Activated naive CD4-positive, alpha-beta T cell treated with anti-CD3 and anti-CD28 coated beads, Interleukin-2, amount 50 U/mL, for 24 hours (primary cell): ENCODE results near the gene SERPINA6.
"Not testable (repeated sequence)": the region's sequence is repeated elsewhere in the genome, so short reads cannot be mapped to it uniquely, and the experiment has no call there.

Source experiments
- H3K27ac Mint-ChIP-seq: one replicate; pipeline ENCODE4 v1.8.0; 2021; ENCODE audit warnings: mild to moderate bottlenecking, mixed read lengths
- H3K27me3 Mint-ChIP-seq: one replicate; pipeline ENCODE4 v1.8.0; 2021; ENCODE audit warnings: mixed read lengths
- H3K36me3 Mint-ChIP-seq: one replicate; pipeline ENCODE4 v1.8.0; 2021; ENCODE audit warnings: mixed read lengths
- H3K4me1 Mint-ChIP-seq: one replicate; pipeline ENCODE4 v1.8.0; 2021; ENCODE audit warnings: mixed read lengths
- H3K4me3 Mint-ChIP-seq: one replicate; pipeline ENCODE4 v1.8.0; 2021; ENCODE audit warnings: mild to moderate bottlenecking, mixed read lengths
- H3K9me3 Mint-ChIP-seq: one replicate; pipeline ENCODE4 v1.8.0; 2021; ENCODE audit warnings: mixed read lengths

The SERPINA6 gene

DNA sequence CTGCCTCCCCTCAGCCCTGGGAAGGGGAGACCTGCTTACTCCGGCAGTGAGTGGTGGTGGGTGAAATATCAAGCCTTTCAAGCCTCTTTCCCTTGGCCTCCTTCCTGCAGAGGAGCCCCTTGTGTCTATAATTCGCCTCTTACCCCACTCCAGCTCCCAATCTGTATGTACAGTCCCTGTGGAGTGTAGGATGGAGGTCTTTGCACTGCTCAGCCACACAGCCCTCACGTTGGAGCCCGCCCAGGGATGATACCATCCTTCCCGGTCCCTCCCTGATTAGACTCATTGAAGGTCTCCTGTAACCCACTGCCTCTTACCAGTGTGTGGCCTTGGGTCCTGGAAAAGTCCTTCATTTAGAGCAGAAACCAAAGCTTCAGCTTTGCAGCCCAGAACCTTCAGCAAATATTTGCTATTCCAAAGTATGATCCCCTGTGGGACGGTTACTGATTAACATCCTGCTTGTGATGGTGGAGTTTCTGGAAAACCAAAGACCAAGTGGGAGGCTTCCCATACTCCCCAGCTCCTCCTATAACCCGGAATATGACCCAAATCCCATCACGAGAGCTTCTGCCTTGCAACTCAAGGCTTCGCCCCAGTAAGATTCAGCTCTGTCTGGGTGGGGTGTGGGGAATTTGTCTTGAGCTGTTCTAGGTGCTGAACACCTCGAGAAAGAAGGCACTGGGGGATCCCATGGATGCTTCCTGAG lies 30.1 kb downstream of the SERPINA6 start, which contains the start of gene SERPINA10:
SERPINA10 (minus strand) TSS at position 397 of the 706 bp plus-strand sequence. CDS start 2,675 bp downstream, outside the sequence.
- H3K27ac Mint-ChIP-seq: no peak within 1 kb of the TSS
- H3K36me3 Mint-ChIP-seq: no peaks in the 10 kb centered on the region

DNA sequence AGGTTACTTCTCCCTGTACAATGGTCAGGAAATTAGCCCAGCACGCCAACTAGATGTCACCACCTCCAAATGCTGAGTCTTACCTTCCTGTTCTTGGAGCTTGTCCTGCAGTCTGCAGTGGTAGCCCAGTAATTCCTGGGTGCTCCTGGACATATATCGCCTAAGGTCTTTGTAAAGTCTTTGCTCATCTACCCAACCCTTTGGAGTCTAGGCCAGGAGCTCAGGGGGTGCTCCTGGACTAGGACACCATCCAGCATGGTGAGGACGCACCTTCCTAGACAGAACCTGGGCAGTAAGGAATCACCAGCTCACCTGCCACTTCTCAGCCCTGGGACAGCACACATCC lies 30.6 kb downstream of the SERPINA6 start:
- no peaks in the 10 kb centered on the region for H3K4me1 Mint-ChIP-seq
- no peak overlapping the region for H3K27ac Mint-ChIP-seq
- peaks cover 2% of the 10 kb centered on the region for H3K27me3 Mint-ChIP-seq
- H3K4me3 Mint-ChIP-seq: no peak overlapping the region
- H3K9me3 Mint-ChIP-seq: no peaks in the 10 kb centered on the region
- no peaks in the 10 kb centered on the region for H3K36me3 Mint-ChIP-seq

More for the DNA sequence above, 30.1 kb downstream of the SERPINA6 start, which contains the start of gene SERPINA10:
- no peak within 1 kb of the TSS for H3K4me3 Mint-ChIP-seq
- no peaks in the 10 kb centered on the region for H3K9me3 Mint-ChIP-seq
- H3K27me3 Mint-ChIP-seq: peaks cover 3% of the 10 kb centered on the region
- H3K4me1 Mint-ChIP-seq: no peaks in the 10 kb centered on the region

DNA sequence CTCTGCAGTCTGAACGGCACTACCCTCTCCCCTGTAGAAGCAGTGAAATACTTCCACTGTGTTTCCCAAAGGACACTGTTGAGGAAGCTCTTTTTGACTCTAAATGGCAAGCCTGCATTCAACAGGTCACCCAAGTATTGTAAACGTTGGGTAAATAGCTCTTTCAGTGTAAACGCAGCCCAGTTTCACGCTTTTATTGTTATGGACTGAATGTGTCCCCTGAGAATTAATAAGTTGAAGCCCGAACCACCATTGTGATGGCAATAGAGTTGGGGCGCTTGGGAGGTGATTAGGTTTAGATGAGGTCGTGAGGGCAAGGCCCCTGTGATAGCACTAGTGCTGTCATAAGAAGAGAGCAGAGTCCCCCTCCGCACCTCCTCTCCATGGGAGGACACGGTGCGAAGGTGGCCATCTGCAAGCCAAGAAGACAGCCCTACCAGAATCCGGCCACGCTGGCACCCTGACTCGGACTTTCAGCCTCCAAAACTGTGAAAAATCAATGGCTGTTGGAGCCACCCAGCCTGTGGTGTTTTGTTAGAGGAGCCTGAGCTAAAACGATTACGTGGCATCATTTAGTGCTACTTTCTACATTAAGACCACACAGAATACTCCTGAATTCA lies 31.1 kb downstream of the SERPINA6 start:
- no peaks in the 10 kb centered on the region for H3K4me1 Mint-ChIP-seq
- no peaks in the 10 kb centered on the region for H3K9me3 Mint-ChIP-seq
- no peaks in the 10 kb centered on the region for H3K36me3 Mint-ChIP-seq
- H3K27me3 Mint-ChIP-seq: peaks cover 1% of the 10 kb centered on the region
- H3K4me3 Mint-ChIP-seq: no peak overlapping the region
- H3K27ac Mint-ChIP-seq: no peak overlapping the region

DNA sequence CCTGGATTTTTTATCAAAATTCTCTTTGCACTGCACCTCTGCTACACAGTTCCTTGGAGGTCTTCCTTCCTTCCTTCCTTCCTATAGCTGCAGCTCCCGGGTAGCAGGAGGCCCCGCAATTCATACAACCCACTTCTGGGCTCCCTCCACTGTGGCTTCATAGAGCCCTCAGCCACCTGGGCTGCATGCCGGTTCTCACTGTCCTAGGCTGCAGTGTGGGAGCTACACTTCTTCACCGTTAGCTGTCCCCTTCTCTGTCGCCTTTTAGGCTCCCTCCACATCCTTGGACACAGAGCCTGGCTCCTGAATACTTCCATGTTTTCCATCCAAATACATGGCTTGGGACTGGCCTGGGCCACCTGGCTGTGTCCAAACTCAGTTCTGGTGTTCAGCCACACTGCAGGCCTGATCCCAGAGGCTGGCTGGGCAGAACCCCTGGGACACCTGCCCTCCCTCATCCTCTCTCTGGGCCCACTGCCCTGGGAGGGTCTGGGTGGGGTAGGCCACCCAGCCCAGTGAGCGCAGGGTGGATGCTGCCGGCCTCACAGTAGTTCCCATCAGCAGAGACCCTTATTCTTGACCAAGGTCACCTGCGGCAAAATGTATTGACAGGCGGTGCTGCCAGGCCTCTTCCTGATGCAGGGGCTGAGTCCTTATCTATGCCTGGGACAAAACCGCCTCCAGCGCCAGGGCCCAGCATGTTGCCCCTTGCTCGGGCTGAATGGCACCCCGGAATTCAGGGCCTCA lies 31.8 kb downstream of the SERPINA6 start:
- Mint-ChIP-seq H3K4me3 (no peak overlapping the region), H3K27ac (no peak overlapping the region)

DNA sequence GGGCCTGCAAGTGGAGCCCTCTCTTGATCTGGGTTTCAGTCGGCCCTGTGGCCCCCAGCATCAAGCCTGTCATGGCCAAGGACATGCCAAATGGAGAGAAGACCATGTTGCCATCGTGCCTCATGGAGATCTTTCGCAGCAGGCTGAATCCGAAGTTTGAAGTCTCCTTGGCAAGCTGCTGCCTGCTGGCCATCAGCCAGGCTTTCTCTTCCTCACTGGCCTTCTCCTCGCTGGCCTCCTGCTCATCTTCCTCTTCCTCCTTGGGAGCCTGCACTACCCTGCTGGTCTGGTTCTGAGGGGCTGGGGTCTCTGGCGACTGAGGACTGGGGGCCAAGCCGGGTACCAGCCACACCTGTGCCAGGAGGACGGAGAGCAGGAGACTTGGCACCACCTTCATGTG lies 32.9 kb downstream of the SERPINA6 start:
- Mint-ChIP-seq H3K27ac (no peak overlapping the region), H3K4me3 (no peak overlapping the region), H3K4me1 (no peaks in the 10 kb centered on the region), H3K36me3 (no peaks in the 10 kb centered on the region), H3K9me3 (no peaks in the 10 kb centered on the region), H3K27me3 (peaks cover 1% of the 10 kb centered on the region)

More for the DNA sequence above, 31.8 kb downstream of the SERPINA6 start:
- Mint-ChIP-seq H3K4me1 (no peaks in the 10 kb centered on the region), H3K9me3 (no peaks in the 10 kb centered on the region), H3K27me3 (peaks cover 1% of the 10 kb centered on the region), H3K36me3 (no peaks in the 10 kb centered on the region)

DNA sequence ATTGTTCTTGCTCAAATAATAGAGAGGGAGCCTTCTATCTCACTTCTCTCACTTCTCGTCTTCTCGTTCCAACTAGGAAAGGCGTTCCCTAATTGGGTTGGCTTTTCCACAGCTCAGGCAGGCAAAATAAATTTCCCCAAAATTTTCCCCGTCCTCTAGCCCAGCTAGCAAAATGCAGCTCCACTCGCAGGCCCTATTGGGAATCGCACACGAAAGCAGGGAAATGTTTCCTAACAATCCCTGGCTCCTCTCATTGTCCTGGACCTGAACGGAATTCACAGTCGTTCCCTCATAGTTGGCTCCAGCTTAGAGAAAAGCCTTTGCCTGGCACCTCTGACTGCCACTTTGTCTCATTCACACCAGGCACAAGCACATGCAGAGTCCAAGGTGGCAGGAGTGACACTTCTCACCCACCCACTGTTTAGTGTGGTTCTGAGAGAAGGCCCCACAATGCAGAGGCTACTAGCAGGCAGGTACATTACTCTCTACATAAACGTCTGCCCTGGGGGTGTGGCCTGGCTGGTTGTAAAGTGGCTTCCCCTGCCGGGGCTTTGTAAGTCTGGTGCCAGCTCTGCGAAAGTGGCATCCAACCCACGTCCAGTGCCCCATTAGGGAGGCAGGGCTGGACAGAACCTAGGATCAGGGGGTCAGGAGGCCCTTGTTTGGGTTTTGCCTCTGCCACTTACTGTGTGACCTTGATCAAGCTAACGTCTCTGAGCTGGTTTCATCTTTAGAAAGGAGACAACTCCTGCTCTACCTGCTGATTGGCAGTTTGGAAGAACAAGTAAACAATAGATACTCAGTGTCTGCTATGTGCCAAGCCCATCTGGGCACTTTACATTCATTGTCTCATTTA lies 34.3 kb downstream of the SERPINA6 start:
- Mint-ChIP-seq H3K4me3 (no peak overlapping the region), H3K4me1 (no peaks in the 10 kb centered on the region), H3K27me3 (peaks cover 1% of the 10 kb centered on the region), H3K27ac (no peak overlapping the region), H3K9me3 (no peaks in the 10 kb centered on the region), H3K36me3 (no peaks in the 10 kb centered on the region)

DNA sequence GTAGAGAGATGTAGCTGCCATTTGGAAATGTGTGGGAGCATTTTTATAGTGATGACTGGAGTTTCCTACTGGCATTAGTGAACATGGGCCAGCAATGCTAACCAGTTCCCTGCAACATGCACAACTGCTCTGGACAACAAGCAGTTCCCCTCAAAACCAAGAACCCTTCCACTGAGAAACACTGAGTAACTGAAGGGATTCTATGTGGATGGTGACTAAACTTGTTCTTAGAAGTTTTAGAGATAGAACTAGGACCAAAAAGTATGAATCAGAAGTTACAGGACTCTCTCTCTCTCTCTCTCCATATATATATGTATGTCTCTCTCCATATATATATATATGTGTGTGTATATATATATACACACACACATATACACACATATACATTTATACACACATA lies 38.0 kb downstream of the SERPINA6 start:
- Mint-ChIP-seq H3K27ac (no peak overlapping the region), H3K9me3 (no peaks in the 10 kb centered on the region), H3K27me3 (peaks cover 1% of the 10 kb centered on the region), H3K36me3 (no peaks in the 10 kb centered on the region), H3K4me3 (no peak overlapping the region), H3K4me1 (no peaks in the 10 kb centered on the region)

DNA sequence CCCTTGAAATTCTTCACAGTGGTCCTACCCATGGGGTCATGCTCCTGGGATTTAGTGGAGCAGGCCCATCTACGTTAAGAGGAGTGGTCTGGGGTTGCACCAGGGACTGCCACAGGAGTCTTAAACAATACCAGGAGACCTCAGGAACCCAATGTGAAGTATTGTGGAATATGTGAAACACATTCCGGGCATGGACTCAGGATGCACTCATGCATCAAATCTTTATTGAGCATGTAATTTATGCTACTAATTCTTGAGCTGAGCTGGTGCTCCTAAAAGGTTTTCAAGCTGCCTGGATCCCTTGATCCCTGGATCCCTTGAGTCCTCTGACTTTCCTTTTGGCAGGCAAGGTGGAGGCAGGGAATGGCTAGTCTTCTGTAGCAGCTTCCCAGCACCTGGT lies 38.9 kb downstream of the SERPINA6 start:
- no peak overlapping the region for H3K27ac Mint-ChIP-seq
- no peaks in the 10 kb centered on the region for H3K9me3 Mint-ChIP-seq
- no peaks in the 10 kb centered on the region for H3K36me3 Mint-ChIP-seq
- H3K4me3 Mint-ChIP-seq: no peak overlapping the region
- no peaks in the 10 kb centered on the region for H3K4me1 Mint-ChIP-seq
- H3K27me3 Mint-ChIP-seq: peaks cover 1% of the 10 kb centered on the region

DNA sequence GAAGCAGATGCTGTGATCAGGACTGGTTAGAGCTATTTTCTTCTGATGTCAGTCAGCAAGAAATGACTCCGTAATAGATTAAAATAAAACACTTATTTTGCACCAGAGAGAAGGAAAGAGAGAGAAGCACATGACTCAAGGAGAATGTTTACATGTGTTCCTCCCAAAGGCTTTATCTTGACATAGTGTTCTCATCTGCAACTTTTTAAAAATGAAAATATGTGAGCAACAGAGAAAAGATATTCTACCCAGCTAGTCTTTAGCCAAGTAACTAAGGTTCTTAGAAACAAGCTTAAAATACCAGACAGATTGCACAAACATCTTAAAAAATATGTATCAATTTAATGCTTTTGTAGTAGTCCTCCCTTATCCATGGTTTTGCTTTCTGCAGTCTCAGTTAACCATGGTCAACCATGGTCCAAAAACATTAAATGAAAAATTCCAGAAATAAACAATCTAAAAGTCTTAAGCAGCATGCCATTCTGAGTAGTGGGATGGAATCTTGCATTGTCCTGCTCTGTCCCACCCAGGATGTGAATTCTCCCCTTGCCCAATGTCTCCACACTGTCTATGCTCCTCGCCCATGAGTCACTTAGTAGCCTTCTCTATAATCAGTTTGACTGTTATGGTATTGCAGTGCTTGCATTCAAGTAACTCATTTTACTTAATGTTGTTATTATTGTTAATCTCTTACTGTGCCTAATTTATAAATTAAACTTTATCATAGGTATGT lies 40.0 kb downstream of the SERPINA6 start:
- no peaks in the 10 kb centered on the region for H3K36me3 Mint-ChIP-seq
- H3K9me3 Mint-ChIP-seq: no peaks in the 10 kb centered on the region
- no peak overlapping the region for H3K27ac Mint-ChIP-seq
- H3K4me1 Mint-ChIP-seq: no peaks in the 10 kb centered on the region
- peaks cover 1% of the 10 kb centered on the region for H3K27me3 Mint-ChIP-seq
- no peak overlapping the region for H3K4me3 Mint-ChIP-seq

DNA sequence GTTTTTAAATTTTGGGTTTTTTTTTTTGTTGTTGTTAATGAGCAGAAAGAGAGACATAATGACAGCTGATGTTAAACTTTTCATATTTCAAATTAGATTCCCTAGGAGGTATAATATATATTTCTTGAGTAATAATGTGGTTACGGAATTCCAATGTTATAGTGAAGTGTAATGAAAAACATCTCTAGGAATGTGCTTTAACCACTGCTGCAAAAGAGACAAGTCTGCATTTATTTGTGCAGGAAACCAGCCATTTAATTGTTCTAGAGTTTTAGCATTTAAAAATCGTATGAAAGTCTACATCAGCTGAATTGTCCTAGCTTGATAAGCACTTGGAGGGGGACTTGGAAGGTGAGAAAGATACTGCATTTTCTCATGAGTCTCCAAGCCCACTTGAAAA lies 44.4 kb downstream of the SERPINA6 start:
- Mint-ChIP-seq H3K4me1 (no peaks in the 10 kb centered on the region), H3K27ac (no peak overlapping the region), H3K27me3 (peaks cover 3% of the 10 kb centered on the region), H3K9me3 (no peaks in the 10 kb centered on the region), H3K4me3 (no peak overlapping the region), H3K36me3 (no peaks in the 10 kb centered on the region)

DNA sequence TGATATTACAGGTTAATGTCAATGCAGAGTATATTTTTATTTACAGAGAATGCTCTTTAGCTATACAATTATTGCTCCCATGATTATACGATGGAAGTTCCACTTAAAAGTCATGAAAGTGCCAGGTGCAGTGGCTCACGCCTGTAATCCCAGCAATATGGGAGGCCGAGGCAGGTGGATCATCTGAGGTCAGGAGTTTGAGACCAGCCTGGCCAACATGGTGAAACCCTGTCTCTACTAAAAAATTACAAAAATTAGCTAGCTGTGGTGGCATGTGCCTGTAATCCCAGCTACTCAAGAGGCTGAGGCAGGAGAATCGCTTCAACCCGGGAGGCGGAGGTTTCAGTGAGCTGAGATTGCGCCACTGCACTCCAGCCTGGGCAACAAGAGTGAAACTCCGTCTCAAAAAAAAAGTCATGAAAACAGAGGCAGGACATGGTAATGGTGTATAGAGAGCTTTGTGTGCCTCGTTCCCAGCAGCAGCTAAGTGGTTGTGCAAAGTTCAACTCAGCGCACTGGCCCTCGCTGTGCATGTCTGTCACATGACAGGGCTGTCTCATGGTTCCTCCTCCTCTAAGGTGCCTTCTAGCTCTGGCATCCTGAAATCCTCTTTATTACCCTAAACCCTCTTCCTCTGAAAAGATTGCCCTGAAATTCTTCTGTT lies 46.1 kb downstream of the SERPINA6 start:
- H3K36me3 Mint-ChIP-seq, H3K27ac Mint-ChIP-seq, H3K4me3 Mint-ChIP-seq, H3K27me3 Mint-ChIP-seq, H3K4me1 Mint-ChIP-seq, H3K9me3 Mint-ChIP-seq: not testable (repeated sequence)

DNA sequence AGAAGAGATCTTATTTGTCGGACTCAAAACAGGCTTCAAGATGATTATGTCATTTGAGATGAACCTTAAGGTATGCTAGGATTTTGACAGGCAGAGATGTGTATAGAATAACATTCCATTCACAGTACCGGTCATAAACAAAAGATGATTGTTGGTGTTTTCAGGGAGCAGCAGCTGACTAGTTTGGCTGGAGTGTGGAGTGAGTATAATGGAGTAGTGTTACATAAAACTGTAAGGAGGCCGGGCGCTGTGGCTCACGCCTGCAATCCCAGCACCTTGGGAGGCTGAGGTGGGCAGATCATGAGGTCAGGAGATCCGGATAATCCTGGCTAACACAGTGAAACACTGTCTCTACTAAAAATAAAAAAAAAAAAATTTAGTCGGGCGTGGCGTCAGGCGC lies 54.0 kb downstream of the SERPINA6 start:
- peaks cover 13% of the 10 kb centered on the region for H3K27me3 Mint-ChIP-seq
- peaks cover 2% of the 10 kb centered on the region for H3K36me3 Mint-ChIP-seq
- H3K4me3 Mint-ChIP-seq: no peak overlapping the region
- H3K4me1 Mint-ChIP-seq: no peaks in the 10 kb centered on the region
- H3K27ac Mint-ChIP-seq: no peak overlapping the region
- no peaks in the 10 kb centered on the region for H3K9me3 Mint-ChIP-seq

DNA sequence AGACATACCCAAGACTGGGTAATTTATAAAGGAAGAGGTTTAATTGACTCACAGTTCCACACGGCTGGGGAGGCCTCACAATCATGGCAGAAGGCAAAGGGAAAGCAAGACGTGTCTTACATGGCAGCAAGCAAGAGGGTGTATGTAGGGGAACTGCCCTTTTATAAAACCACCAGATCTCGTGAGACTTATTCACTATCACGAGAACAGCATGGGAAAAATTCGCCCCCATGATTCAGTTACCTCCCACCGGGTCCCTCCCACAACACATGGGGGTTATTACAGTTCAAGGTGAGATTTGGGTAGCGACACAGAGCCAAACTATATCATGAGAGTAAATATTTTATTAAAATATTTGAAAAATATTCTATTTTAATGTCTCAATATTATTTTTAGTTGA lies 54.6 kb downstream of the SERPINA6 start:
- peaks cover 10% of the 10 kb centered on the region for H3K27me3 Mint-ChIP-seq
- not testable (repeated sequence) for H3K4me3 Mint-ChIP-seq

DNA sequence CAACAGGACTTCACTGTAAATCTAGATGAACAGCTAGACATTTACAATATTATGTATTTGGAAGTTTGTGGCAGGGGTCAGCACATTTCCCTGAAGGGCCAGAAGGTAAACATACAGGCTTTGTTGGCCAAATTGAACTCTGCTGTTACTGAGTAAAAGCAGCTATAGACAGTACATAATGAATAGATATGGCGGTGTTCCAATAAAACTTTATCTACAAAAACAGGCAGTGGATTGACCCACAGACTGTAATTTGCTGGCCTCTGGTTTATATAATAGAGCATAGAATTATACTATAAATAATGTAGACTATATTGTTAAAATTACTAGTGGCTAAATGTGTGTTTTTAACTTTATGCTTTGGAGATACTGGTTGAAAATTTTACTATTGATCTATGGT lies 55.8 kb downstream of the SERPINA6 start:
- Mint-ChIP-seq H3K4me1 (no peaks in the 10 kb centered on the region), H3K4me3 (no peak overlapping the region), H3K27me3 (peaks cover 10% of the 10 kb centered on the region), H3K36me3 (peaks cover 3% of the 10 kb centered on the region), H3K9me3 (peaks cover 10% of the 10 kb centered on the region), H3K27ac (no peak overlapping the region)

More for the DNA sequence above, 54.6 kb downstream of the SERPINA6 start:
- not testable (repeated sequence) for H3K27ac Mint-ChIP-seq, H3K4me1 Mint-ChIP-seq, H3K9me3 Mint-ChIP-seq, H3K36me3 Mint-ChIP-seq
